CD4-positive, alpha-beta T cell treated with Interleukin-1 beta for 1 hour (primary cell): ENCODE measurements around the gene IRF7.

Source experiments
- DNase-seq, 2 donors: peaks; one replicate each; pipeline ENCODE4 v3.0.0-alpha.2; 2020 to 2022

The IRF7 gene

DNA sequence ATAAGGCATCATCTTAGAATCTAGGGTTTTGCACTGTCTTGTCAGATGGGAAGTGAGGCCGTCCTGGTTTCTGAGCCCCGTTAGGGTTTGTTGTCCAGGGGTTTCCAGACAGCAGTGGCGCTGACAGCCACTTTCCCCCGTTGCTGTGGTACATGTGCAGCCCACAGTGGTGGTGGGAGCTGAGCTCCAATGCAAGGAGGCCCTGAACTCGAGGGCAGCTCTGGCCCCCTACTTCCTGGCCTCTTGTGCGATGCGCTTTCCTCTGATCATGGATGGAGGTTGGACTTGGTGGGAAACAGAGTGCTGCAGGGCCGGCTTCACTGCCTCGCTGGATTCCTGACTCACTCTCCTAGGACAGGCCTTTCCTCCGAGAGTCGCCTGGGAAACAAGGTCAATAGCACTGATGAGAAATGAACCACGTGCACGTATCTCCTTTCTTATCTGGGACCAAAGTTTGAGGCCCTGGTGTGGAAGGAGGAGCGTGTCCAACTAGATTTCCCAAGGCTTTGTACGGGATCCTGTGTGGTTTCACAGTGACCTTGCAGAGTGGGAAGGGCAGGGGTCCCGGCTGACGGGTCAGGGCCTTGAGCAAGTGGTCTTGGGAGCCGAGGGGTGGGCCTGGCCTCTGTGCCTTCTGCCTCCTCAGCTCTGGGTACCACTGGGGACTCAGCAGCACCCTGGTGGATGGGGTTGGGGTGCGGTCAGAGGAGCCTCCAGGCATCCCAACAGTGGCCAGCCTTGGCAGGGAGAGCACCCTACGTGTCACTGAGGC, 35.7 kb downstream of the IRF7 start:
- DNase-seq = no peak

DNA sequence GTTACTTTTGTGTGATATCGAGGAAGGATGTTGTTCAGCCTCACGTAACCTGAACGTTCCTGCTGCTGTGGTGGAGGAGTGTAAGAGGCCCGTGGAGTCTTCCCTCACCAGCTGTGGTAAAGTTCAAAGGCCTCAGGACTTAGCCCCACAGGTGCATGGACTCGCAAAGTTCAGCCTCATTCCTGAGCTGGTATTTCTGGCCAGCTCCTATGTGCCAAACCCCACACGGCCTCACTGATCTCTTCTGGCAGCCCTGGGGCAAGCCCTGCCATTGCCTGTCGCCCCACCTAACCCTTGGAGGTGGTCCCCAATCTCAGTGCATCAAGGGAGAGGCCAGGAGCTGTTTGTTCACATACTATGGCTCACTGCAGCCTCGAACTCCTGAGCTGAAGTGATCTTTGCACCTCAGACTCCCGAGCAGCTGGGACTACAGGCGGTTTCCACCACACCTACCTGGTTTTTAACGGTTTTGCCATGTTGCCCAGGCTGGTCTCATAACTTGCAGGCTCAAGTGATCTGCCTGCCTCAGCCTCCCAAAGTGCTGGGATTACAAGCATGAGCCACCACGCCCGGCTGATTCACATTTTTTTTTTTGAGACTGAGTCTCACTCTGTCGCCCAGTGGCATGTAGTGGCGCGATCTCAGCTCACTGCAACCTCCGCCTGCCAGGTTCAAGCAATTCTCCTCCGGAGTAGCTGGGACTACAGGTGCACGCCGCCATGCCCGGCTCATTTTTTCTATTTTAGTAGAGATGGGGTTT, 37.3 kb downstream of the IRF7 start:
- DNase-seq = no peak

DNA sequence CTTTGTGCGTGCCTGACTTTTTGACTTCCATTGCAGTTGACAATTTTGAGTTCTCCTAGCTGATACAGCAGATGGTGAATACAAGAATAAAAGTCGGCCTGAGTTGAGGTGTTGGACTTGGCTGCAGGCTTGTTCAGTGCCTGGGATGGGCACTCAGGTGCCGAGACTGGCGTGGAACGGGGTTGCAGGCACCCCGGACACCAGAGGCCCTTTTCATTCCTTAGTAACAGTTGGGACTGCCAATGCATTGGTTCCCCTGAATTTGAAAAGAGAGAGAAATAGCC, 38.2 kb downstream of the IRF7 start:
- no peak for DNase-seq

DNA sequence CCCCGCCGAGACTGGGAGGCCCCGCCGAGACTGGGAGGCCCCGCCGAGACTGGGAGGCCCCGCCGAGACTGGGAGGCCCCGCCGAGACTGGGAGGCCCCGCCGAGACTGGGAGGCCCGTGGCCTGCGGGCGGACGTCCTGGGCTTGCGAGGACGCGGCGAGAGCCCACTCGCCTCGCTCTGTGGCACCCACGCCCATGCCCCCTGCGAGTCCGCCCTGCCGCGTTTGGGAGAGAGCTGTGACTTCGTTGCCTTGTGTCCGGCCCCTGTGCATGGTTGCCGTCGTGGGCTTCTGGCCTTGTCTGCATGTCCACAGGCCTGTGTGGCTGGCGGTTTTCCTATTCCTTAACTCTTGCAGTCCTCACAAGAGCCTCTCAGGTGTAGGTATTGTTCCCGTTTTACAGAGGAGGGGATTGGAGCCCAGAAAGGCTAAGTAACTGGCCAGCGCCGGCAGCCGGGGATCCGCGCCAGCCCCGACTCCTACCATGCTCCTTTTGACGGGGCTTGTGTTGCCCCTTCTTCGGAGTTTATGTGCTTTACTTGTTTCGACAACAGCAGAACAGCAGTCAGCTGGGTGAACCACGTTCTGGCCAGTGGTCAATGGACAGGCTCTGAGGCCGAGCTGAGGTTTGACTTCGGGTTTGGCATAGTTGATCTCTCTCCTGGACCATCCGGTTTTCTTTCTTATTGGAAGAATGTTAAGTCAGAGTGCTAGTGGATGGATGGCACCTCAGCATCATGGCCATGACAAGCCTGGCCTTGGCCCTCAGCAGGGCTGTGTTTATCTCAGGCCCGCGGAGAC, 38.7 kb downstream of the IRF7 start:
- no peak for DNase-seq

DNA sequence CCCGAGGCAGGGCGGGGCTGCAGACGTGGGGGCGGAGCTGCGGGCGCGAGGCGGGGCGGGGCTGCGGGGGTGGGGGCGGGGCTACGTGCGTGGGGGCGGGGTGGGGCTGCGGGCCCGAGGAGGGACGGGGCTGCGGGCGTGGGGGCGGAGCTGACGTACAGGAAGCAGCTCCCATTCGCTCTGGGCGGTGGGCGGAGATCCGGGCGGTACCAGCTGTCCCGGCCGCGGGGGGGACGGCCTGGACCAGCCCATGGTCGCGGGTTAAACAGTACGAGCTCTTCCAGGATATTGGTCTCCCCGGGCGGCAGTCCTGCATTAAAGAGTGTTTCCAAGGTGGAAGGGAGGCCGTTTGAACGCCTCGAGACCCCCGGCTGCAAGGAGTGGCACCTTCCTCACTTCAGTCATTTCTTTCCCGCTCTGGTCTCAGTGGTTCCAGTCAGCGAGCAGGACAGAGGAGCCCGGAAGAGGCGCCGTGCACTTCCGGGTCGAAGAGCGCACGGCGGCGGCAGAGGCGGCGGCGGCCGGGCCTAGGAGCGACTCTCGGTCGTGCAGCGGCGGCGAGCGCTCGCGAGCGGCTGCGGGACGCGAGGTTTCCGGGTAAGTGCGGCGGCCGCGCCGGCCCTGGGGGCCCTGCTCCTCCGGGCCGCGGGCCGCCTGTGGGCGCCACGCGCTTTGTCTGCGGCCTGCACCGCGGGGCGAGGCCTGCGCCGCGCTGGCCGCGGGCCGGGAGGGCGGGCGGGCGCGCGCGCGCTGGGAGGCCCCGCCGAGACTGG, 39.6 kb downstream of the IRF7 start, which contains the start of gene PHRF1:
Gene PHRF1, plus strand, starts transcription at position 475 of the 773 bp plus-strand sequence. CDS start 5,043 bp downstream, outside the sequence.
- DNase-seq = peak; percentile 95

DNA sequence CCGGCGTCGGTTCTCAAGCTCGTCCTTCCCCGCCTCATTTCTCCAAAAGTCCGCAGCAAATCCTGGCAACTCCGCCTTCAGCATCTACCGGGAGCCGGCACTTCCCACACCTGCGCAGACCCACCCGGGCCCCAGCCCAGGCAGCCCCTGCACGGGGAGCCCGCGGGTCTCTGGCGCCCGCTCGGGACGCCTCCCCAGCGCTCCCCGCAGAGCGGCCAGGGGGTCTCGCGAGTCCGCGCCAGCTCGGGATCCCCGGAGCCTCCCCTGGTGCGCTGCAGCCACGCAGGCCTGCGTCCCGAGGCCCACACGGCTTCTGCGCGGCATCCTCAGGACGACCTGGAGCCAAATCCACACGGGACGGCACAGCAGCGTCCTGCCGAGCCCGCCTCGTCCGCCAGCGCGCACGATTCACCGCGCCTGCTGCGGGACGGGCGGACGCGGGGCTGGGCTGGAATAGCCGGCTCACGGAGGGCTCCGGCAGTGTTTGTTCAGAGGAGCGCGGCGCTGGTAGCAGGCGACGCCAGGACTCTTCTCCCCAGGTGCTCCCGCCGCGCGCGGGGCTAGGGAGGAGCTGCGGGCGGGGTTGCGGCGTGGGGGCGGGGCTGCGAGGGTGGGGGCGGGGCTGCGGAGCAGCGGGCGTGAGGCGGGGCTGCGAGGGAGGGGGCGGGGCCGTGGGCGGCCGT, 40.3 kb downstream of the IRF7 start:
- DNase-seq = no peak

DNA sequence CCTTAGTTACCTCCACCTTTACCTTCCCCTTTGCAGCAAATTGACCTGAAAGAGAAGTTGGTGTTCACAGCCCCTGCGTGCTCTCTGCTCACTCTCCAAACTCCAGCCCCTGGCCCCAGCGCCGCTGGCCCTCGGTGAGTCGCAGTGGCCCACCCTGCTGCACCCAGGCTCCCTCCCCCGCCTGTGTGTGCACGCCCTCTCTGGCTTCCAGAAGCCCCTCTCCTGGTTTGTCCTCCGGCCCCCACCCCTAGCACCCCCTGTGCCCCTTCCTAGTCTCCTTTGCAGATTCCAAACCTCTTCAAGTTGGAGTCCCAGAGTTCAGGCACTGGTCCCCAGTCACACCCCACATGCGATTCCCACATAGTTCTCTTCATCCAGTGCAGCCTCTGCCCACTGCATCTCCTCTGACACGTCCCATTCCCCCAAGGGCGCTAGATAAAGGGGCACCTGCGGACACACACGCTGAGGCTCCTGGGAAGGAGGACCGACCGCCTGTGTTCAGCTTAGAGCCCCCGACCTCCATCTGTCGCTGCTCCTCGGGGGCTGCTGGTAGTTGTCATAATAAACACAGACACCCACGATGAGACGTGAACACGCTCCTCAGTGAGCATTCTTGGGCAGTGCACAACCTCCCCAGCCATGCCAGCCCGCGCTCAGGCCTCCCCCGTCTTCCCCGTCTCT, 41.0 kb downstream of the IRF7 start:
- DNase-seq = no peak

DNA sequence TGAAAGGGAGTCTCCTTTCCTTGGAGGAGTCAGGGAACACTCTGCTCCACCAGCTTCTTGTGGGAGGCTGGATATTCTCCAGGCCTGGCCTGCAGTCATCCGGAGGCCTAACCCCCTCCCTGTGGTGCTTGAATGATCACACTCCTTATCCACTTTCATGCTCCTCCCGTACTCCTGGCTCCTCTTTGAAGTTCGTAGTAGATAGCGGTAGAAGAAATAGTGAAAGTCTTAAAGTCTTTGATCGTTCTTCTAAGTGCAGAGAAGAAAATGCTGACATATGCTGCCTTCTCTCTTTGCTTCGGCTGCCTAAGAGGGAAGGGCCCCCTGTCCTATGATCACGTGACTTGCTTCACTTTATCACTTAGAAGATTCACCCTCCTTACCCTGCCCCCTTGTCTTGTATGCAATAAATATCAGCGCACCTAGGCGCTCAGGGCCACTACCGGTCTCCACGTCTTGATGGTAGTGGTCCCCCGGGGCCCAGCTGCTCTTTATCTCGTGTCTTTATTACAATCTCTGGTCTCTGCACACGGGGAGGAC, 41.6 kb downstream of the IRF7 start:
- DNase-seq = peak in 1 of 2 donors; percentile 45

DNA sequence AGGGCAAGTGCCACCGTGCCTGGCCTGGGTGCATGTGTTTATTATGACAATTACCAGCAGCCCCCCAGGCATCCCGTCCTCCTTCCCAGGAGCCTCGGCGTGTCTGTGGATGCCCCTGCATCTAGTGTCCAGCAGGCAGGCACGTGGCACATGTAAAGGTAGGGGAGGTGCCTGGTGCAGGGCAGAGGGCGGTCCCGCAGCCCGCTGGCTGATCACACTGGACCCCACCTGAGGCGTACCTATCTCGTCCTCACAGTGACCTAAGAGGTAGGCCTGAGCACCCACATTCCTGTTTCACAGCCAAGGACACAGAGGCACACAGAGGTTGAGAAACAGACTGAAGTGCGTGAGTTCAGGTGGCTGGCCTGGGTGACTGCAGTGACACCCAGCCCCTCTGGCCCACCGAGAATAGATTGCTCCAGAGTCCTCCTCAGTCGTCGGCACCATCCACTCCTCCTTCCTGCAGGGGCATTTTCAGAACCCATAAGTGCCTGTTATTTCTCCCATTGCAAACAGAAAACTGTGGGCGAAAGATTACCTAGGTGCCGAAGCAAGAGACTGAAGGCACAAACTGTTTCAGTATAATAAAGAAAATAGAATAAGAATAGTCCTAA, 42.5 kb downstream of the IRF7 start:
- no peak for DNase-seq

DNA sequence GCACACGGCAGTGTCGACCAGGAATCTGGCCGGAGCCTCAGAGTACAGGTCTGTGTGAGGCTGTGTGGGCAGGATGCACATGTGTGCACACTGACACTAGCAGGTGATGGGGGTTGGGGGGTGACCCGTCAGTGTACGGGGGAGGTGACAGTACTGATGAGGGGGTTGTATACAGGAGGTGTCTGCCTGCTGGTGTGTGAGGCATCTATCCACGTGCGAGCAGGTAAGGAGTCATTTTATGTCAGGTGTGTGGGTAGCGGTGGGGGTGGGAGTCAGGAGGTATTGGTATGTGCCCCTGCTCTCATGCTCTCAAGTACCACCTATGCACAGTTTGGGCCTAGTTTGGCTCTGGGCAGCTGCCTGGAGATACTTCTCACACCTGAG, 44.0 kb downstream of the IRF7 start:
- no peak for DNase-seq

DNA sequence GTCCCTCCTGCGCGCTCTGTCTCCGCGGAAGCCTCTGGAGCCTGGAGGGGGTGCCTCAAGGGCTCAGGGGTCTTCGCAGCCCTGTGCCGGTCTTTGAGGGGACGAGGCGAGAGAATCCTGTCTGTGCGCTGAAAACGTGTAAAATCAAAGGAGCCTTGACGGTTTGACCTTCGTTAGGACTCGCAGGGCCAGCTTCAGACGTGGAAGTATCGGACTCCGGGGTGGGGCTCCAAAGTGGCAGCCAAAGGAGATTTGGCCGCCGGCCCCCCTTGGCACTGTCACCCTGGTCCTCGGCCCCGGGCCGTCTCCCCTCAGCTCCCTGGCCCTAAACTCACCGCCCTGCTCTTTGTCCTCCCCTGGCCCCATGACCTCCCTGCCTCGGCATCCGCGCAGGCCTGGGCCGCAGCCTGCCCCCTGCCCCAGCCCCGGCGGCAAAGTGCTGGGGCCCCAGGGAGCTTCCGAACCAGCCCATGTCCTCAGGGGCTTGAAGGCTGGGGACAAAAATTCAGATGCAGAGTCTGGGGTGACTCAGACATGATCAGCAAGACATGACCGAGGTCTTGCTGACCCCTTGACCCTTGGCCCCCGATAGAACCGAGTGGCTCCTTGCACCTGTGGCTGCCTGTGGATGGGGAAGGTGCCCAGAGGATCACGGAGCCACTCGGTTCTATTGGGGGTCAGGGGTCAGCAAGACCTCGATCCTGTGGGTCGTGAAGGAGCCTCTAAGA, 46.4 kb downstream of the IRF7 start:
- DNase-seq = no peak

DNA sequence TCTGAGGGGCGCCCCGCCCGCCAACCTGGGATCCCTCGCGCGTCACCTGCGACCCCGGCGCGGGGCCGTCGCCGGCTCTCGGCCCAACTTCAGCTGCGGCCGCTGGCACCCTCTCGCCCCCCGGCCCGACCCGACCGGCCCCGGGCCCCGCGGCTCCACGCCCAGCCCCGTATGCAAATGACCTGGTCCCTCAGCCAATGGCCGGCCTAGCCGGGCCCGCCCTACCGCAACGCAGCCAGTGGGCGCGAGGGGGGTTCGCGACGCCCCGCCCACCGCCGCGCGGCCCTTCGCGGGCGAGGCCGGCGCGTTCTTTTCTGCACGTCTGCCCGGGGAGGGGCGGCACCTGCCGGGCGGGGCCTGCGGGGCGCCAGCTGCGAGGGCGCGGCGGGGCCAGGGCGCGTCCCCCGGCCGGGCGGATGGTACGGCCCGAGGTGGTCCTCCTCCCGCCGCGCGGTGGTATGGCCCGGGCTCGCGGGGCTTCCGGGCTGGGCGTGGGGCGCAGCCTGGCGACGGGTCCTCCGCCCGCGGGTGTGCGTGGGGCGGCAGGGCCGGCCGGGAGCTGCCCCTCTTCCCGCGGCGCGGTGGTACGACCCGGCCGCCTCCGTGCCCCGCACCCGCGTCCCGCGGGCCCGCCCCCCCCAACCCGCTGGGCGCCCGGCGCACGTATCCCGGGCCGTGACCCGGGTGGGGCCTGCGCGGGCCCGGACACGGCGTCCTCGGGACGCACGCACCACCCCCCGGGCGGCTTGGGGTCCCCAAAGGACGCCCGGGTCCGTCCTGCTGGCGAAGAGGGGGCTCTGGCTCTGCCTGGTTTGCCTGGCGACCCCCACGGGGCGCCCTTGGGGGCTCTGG, 47.2 kb downstream of the IRF7 start:
- peak; percentile 96 for DNase-seq

DNA sequence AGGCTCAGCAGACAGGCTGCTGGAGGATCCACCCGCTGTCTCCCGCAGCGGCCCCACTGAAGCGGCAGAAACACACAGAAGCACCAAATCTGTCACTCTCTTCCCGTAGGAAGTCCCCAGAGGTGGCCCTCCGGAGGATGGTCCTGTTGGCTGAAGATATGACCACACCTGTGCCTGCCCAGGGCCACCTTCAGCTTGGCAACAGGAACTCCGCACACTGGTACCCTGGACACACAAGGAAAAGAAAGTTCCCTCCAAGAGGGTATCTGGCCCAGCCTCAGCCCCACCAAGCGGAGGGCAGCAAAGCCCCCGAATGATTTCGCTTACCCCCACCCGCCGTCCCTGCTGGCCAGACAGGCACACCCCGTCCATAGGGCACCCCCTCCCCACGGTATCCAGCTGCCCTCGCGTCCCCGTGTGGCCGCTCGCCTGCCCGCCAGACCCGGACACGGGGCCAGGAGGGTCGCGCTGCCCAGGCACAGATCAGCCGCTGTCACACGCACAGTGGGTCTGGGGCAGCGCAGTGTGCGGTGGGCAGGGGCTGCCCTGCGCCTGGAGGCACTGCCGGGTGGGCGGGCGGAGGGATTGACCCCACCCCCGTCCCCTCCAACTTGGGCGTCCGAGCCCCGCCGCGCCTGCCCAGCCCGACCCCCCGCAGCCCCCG, 48.0 kb downstream of the IRF7 start:
- no peak for DNase-seq

DNA sequence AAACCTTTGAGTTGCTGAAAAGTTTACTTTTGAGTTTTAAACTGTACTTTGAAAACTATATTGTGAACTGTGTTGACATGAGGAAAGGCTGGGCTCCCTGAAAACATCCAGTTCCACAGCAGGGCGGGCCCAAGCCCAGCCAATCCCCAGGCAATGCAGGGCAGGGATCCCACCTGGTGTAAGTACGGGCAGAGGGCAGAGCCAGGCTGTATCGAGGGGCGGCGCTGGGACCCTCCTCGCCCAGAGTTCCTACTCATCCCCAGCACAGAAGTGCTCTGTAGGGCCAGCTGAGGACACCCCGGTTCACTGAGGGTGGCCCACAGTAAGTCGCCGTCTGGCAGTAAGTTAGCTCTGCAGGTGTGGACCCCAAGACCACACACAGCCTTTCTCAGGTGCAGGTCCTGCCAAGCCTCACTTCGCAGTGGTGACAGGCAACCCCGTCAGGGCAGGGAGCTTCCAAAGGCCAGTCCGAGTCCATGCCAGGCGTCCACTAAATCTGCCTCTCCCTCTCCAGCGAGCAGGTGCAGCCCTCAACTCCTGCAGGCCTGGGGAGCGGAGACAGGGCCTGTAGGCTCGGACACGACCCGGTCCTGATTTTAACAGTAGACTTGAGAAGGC, 48.6 kb downstream of the IRF7 start:
- no peak for DNase-seq

DNA sequence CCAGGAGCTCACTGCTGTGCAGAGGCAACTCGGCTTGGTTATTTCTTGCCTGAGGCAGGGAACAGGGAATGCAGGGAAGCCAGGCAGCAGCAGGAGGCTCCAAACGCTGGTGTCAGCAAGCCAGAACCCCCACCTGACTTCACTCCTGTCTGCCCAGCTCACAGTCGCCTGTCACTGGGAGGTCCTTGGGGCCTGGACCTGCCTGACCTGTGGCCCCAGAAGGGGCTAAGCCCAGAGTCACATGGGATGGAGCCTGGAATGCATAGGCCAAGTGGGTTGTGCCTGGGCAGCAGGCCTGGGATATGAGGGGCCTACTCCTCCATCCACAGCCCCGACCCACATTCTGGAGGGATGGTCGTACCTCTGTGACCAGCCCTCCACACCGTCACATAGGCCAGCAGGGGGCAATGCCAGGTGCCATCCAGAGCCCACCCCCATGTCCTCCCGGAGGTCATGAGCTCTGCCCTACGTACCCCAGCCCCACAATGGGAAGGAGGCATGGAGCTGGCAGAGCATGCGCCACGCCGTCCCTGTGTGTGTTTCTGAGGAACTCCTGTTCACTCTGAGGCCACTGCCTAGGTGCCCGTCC, 49.7 kb downstream of the IRF7 start:
- no peak for DNase-seq

DNA sequence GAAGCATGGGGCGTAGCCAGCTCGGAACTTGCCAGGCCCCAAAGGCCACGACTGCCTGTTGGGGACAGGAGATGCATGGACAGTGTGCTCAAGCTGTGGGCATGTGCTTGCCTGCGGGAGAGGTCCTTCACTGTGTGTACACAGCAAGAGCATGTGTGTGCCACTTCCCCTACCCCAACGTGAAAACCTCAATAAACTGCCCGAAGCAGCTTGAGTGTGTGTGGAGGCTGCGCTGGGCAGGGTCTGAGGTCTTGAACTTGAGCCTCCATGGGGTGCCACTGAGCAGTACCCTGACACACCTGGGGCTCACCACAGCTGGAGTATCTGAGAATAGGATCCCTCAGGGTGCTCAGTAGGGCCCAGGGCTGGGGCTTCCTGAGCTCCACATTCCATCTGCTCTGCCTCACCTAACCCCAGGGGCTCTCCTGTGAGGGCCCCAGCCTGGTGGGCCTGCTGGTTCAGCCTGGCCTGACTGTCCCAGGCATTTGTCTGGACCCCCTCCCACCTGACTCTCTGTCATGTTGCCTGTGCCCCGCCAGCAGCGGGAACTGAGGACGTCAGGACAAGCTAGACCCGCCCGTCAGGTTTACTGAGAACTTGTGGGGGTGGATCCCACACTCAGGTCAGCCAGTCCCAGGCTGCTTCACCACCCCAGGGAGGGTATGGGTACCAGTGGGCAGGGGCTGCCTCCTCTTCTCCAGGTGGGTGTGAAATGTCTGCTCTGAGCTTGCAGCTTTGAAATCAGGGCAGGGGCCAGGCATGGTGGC, 51.8 kb downstream of the IRF7 start:
- DNase-seq = no peak
